NCI-H1436 (cell line): ENCODE results near the gene UNCX.
"Not testable (repeated sequence)": the region's sequence is repeated elsewhere in the genome, so short reads cannot be mapped to it uniquely, and the experiment has no call there.

Experiments
- DNase-seq: peaks from one replicate; lab custom pipeline; 2025; lab: John Stamatoyannopoulos, UW

UNCX gene

DNA sequence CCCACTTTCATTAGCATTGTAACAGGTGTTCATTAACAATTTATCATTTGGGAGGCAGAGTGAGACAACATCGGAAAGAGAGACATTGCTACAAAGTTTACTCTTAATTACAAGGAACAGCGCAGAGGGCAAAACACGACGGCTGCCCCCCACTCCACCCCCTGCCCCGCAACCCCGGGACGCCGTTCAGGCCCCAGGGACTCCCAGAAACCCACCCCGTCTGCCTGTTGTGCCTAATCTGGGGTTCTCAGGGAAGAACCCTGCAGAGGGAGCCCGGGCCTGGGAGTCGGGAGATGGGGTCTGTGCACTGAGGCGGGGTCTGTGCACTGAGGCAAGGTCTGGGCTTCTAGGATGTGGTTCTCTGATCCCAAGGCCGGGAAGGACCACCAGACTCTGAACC is 25.2 kb downstream of the UNCX start:
- no peak for DNase-seq

DNA sequence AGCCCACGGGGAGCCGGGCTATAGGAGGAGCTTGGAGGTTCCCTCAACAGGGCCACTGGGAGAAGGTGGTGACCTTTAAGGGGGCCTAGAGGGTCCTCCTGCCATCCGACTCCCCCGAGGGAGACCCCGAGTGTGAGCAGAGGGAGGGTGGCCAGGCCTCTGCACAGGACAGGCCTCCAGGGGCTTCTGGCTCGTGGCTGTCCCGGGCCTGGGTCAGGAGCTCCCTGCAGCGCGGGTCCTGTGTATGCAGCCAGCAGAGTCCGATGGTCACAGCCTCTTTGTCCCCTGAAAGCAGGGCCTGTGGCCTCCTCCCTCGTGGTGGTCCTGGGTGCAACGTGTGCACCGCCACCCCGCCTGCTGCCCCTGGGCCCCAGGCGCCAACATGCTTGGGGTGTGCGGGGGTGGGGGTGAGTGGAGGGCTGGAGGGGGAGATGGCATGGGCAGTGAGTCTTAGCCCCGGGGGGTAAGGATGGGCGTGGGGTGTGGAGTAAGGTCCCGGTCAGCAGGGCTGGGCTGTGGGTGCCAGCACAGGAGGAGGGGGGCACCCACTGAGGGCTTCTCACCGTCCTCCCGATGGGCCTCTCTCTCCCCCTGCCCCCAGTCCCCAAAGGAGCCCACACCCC is 27.1 kb downstream of the UNCX start:
- no peak for DNase-seq

DNA sequence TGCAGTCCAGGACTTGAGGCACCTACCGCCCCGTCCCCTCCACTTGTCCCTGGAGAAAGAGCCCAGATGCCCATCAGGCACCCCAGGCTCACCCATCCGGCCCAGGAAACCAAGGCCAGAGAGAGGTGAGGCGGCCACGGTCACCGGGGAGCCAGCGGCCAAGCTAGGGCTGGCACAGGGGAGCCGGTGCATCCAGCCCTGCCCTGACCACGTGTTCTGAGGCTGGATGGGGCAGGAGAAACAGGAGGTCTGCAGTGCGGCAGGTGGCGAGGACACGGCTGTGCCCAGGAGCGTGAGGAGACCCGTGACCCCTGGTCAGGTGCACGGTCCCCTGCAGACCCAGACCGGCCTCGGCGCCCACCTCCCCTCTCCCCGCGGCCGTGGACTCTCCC is 27.6 kb downstream of the UNCX start:
- no peak for DNase-seq

DNA sequence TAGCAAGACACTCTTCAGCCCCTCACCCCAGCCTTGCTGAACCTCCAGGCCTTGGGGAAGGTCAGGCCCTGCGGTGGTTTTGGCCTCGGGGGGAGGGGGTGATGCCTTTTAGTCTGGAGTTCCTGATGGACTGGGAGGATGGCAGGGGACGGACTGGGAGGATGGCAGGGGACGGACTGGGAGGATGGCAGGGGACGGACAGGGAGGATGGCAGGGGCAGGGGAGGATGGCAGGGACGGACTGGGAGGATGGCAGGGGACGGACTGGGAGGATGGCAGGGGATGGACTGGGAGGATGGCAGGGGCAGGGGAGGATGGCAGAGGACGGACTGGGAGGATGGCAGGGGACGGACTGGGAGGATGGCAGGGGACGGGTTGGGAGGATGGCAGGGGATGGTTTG is 28.4 kb downstream of the UNCX start:
- DNase-seq = not testable (repeated sequence)

DNA sequence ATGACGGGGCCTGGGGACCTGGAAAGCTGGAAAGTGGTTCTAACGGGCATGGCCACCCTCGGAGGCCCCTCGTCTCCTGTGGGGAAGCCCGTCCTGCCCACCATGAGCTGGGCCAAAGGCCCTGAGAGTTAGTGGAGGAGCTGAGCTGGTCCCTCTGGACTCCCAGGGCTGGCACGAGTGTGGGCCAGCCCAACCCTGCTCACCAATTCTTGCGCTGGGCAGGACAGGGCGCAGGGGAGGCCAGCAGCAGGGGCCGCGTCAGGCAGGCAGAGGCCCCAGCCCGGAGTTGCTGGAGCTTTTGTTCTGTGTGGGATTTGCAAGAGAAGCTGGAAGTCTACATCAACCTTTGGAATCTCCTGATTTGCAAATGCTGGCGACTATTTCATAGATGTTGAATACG is 29.8 kb downstream of the UNCX start:
- DNase-seq = no peak

DNA sequence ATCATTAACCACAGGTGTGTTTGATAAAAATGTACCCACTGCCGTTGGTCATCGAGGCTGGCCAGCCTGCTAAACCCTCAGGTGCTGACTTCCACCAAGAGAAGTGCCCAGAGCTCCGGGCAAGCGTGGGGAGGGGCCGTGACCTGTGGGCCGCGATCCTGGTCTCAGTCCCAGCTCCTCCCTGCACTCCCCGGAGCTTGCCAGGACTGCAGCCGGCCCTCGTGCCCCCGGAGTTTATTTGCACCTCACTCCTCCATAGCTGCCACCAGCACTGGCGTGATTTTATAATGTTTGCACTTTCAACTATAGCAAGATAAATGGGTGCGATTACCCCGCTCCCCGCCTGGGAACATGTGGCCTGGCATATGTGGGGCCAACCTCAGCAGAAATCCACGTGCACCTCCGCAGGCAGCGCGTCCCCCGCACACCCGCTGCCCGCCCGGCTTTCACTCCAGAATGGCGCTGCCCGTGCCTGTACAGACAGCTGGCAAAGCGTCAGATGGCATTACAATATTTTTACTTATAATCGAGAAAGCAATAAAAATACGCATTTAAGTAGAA is 30.8 kb downstream of the UNCX start:
- DNase-seq = no peak

DNA sequence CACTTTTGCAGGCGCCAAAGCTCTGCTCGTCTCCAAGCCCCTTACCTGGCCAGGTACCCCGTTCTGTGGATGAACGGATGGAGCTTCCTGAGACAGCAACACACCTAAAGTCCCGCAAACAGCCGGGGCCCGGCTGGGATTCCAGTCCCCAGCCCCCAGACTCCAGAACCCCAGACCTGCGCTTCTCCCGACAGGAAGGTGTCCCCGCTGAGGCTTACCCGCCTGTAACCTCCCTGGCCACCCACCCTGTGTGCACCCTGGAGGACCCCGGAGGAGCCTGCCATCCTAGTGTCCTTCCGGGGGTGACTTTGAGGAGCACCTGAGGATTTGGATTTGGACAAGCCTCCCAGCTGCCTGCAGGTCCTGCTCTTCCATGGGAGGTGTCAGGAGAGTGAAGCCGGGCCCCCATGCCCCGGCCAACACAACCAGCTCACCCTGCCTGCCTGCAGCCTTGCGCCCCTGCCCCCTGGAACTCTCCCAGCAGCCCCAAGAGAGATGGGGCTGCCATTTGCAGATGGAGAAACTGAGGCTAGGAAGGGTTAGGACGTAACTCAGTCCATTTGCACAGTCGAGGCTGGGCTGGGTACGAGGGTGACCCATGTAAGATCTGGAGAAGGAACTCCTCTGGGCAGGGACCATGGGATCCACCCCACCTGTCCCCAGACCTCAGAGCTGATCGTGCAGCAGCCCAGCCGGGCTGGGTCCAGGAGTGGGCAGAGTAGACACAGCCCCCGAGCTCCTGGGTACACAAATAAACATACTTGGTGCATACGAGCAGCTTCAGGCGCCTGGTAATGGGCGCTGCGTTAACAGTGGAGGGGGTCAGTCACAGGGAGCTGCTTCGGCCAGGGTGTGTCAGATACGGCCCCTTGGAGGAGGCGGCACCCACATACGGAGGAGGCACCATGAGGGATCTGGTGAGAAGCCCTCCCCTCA is 31.9 kb downstream of the UNCX start:
- no peak for DNase-seq

DNA sequence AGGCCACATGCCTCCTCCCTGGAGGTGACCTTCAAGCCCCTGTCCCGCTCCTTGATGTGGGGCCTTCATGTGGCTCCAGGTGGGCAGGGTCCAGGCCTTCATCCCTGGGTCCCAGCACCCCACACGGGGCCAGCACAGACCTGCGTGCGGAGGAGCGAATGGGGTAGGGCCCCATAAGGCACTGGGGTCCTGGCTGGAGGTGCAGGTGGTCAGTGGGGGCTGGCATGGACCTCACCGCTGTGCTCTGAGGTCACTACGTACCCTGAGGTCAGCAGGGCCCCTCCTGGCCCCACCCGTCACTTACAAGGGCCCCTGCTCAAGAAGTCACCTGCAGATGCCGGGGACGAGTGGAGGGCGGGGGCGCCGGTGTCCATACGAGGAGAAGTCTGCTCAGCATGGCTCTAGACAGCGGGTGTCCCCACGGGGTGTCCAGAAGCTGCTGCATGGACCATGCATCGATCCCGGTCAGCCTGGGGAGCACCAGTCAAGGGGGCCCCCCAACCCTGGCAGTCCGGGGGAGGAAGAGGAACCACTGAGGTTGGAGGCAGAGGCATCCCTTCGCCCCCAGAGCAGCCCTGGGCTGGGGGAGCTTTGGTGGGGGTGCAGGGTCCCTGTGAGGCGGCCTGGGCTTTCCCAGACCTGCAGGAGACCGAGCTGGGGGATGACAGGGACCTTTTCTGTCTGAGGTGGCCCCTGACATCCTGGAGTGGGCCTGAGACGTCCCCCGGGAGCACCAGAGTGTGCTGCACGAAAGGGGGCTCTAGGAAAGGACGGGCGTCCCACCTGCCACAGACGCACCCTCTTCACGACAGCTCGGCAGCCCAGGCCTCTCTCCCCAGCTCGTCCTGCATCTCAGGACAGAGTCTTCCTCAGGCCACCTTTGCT is 34.6 kb downstream of the UNCX start:
- DNase-seq = no peak

DNA sequence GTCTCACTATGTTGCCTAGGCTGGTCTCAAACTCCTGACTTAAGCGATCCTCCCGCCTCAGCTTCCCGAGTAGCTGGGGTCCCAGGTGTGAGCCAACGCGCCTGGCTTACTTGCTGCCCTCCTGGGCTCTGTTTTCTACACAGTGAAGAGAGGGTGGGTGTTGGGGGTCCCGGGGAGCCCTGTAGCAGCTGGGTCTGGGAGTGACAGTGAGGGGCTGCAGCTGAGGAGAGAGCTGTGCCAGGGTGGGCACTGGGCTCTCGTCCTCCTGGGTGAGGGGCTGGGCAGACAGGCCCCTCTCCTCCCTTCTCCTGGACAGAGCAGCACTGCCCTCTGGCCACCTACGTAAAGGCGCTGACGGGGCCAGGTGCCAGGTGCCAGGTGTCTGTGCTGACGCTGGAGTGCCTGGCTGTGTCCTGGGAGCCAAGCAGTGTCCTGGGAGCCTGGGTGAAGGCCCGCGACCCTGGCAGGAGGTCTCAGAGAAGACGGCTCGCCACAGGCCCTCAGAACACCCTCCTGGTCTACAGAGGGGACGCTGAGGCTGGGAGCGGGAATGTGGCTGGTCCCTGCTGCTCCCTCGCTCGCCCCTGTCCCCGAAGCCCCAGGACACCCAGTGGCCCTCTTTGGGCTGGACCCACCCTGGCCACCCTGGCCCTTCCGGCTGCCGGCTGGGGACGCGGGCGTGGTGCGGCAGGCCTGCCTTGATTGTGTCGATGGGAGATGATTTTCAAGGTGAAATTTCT is 35.6 kb downstream of the UNCX start:
- DNase-seq = no peak

DNA sequence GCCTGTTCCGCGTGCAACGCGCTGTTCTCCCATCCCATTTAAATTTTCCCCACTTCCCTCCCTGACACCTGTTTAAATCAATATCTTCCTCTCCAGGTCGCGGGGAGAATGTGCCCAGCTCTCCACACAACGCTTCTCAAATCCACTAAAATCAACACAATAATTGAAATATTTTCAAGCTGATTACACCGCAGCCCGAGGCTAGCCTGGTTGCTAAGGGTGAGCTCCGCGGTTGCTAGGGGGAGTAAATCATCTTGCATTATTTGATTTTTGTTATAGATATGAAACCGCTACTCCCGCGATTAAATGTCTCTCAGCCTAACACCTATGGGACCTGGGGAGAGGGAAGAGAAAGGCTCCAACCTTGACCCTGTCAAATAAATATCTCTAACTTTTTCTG is 36.2 kb downstream of the UNCX start:
- DNase-seq = no peak

DNA sequence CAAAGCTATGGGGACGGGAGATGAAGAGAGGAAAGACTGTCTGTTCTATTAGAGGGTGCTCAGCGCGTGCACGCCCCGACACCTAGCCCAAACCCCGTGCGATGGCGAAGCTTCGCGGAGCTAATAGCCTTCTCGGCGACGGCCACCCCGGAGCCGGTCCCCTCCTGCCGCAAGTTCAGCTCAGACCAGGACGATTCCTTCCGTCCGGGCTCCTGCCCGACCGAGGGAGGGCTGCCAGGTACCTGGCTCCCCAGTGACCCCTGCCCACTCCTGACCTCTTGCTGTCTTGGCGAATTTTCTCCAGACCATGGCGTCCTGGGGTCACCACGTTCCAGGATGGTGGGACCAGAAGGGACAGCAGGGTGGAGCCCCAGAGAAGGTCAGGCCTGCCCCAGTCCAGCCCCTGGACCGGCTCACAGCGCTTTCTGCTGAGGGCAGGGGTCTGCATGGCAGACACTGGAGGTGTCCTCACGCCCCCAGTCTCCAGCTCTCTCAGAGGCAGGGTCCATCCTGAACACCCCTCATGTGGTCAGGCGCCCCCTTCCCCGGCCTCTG is 36.7 kb downstream of the UNCX start:
- no peak for DNase-seq

DNA sequence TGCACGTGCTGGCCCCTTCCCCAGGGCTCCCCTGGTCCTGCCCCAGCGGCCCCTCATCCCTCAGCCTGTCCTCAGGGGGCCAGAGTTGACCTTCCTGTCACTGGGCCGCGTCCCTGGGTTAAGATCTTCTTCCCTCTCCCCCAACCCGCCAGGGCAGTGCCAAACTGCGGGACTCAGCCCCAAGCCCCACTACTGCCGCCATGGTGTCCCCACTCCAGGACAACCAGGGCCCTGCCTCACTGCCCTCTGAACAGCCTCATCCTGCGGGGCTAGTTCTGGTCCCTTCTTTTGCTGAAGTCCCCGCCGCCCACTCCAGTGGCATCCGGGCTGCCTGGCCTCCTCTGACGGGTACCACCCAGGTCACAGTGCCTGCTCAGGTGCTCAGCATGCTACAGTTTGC is 37.5 kb downstream of the UNCX start:
- no peak for DNase-seq

DNA sequence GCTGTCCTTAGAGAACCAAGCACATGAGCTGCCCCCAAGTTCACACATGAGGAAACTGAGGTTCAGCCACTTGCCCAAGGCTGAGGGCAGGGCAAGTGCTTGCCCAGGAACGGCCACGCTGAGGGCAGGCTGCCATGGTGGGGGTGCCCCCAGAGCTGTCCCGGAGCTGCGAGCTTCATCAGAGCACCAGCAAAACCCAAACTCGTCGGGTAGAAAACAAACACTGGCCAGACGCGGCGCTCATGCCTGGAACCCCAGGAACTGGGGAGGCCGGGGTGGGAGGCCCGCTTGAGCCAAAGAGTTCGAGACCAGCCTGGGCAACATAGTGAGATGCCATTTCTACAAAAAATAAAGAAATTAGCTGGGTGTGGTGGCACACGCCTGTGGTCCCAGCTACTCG is 38.4 kb downstream of the UNCX start:
- no peak for DNase-seq

DNA sequence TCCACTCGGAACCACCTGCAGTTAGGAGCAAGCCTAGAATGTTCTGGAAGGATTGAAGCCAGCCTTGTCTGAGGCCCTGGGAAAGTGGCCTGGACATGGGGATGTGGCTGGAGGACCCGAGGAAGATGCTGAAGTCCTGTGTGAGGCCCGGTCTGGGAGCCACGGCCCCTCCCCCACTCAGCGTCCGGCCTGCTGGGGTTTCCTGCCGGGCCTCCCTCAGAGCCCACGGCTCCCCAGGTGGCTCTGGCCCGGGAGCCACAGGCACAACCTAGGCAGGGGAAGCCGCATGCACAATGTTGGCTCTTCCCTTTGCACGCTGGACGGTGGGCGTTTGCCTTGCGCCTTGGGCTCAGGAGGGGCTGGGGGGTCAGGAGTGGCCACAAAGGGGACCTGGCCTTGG is 39.0 kb downstream of the UNCX start:
- no peak for DNase-seq

DNA sequence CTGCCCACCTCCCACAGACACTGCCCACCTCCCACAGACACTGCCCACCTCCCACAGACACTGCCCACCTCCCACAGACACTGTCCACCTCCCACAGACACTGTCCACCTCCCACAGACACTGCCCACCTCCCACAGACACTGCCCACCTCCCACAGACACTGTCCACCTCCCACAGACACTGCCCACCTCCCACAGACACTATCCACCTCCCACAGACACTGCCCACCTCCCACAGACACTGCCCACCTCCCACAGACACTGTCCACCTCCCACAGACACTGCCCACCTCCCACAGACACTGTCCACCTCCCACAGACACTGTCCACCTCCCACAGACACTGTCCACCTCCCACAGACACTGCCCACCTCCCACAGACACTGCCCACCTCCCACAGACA is 39.5 kb downstream of the UNCX start:
- not testable (repeated sequence) for DNase-seq

DNA sequence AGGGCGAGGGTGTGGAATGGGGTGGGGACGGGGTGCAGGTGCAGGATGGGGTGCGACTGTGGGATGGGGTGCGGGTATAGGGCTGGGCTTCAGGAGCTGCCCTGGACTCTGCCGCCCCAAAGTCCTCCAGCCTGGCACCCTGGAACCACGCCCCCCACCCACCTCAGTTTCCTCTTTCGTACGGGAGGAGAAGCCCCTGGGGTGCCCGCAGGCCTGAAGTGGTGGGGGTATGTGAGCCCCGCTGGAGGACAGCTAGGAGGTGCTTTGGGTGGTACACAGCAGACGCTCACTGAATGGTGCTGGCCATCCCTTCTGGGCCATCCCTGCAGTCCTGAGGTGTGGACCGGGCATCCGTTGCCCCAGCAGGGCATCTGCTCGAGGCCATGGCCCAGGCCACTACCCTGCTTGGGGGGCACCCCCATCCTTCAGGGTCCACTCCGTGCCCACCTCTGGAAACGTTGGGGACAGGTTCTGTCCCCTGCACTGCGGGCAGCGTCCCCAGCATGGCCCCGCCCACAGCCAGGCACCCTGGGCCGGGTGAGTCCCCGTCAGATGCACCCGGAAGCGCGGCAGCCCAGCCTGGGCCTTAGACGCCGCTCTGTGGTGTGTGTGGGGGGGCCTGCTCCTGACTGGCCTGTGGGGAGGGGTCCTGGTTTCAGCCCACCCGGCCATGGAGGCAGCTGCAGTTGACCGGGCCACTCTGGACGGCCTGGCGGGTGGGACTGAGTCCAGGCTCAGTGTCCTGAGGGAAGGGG is 41.6 kb downstream of the UNCX start:
- DNase-seq = no peak

DNA sequence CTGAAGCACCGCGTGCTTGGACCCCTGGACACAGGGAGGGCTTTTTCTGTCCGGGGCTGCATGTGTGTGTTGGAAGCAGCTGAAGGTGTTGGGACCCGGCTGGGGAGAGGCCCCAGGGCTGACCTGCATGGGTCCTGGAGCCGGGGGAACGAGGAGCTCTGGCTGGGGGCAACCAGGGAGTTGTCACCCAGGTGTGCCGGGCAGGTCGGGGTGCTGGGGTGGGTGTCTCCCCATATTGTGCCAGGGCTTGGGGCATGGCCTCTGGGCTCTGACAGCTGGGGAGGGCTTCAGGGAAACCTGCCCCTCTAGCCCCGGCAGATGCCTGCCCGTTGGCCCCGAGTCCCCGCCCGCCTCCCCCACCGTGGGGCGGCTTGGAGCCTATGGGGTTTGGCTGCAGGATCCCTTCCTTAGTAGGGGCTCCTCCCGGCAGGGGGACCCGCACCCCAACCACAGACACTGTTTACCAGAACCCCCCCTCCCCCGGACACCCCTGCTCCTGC is 42.3 kb downstream of the UNCX start:
- DNase-seq = no peak

DNA sequence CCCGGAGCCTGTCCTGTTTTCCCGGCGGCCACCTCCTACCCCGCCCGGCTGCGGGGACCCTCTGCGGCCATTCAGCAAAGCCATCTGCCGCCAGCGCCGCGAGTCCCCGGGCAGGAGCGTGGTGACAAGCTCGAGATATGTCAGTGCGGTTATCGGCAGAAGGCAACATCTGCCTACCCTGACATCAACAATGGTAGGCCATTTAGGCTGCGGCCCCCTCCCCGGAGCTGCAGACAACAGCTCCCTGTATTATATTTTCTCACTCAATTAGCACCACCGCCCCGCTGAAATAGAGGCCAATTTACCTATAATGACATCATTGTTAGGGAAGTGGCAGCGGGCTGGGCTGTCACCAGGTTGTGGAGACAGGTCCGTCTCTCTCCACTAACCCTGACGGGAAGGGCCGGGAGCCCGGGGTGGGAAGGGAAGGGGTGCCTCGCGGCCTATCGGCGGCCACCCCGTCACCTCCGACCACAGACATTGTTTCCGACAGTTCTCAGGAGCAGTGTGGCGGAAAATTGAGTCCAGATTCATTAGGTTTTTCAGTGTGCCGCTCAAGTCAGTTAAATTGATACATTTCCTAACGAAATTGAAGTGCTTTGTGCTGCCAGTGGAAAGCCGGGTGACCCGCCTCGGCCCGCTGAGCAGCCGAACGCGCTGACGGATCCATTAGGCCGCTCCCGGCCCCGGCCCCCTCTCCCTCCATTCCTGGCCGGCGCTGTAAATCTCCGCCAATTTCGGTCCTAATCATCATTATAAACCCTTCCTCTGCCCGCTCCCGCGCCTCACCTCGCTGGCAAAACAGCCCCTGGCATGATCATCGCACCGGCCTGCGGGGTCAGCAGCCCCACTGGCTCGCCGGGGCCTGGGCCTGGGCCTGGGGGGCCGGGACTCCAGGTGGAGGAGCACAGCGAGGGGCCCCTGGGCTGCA is 43.0 kb downstream of the UNCX start:
- DNase-seq = peak; percentile 33

DNA sequence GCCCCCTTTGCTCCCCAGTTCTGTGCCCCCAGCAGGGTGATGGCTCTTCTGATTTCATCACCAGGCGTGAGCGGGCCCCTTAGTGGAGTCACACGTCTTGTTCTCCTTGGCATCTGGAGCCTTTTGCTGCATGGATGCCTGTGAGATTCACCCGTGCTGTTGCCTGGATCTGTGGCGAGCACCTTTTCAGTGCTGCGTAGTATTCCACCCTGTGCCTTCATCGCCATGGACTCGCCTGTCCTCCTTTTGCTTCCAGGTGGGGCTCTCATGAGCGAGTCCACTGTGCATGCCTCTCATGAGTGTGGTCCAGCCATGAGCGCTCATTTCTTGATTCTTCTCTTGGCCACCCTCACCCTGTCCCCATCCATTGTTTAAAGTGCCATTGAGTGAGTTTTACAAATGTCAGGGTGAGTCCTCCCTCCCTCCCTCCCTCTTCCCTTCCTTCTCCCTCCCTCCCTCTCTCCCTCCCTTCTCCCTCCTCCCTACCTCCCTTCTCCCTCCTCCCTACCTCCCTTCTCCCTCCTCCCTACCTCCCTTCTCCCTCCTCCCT is 44.0 kb downstream of the UNCX start:
- DNase-seq = no peak
